ENCODE data around the gene RABGEF1.
"Not testable (repeated sequence)": the region's sequence is repeated elsewhere in the genome, so short reads cannot be mapped to it uniquely, and the experiment has no call there.

The RABGEF1 gene

GRCh38 chr7:66779669-66780409 lies 39.3 kb downstream of the RABGEF1 start:
- POLR2A ChIA-PET = interaction anchor here (0.7 kb wide), 1 partner anchor 37 kb away, joined by 4 read pairs; no protein-coding TSS in a partner anchor
- DNase-seq (ENCODE audit: low read depth, low spot score) = no peak
- CTCF ChIA-PET = interaction anchor here (1.2 kb wide), 1 partner anchor 17 kb away, joined by 3 read pairs; no protein-coding TSS in a partner anchor
- no peak for TF ChIP-seq CTCF (IDR thresholded peaks at IDR 0.05; ENCODE audit: insufficient read depth, low read length, missing control alignments)
- H3K4me3 ChIP-seq (ENCODE audit: low read depth, low read length) = no peak overlapping the region

- POLR2A ChIA-PET = no interaction called here
- TF ChIP-seq CTCF (IDR thresholded peaks at IDR 0.05; ENCODE audit: insufficient read depth, low read length, missing control alignments) = no peak
- CTCF ChIA-PET = no interaction called here
- no peak overlapping the region for H3K4me3 ChIP-seq (ENCODE audit: low read depth, low read length)
- DNase-seq (ENCODE audit: low read depth, low spot score) = no peak
Observed at GRCh38 chr7:66781408-66782090, 41.0 kb downstream of the RABGEF1 start.

GRCh38 chr7:66782875-66783274 lies 42.3 kb downstream of the RABGEF1 start:
- POLR2A ChIA-PET; DNase-seq (ENCODE audit: low read depth, low spot score): not testable (repeated sequence)

DNA sequence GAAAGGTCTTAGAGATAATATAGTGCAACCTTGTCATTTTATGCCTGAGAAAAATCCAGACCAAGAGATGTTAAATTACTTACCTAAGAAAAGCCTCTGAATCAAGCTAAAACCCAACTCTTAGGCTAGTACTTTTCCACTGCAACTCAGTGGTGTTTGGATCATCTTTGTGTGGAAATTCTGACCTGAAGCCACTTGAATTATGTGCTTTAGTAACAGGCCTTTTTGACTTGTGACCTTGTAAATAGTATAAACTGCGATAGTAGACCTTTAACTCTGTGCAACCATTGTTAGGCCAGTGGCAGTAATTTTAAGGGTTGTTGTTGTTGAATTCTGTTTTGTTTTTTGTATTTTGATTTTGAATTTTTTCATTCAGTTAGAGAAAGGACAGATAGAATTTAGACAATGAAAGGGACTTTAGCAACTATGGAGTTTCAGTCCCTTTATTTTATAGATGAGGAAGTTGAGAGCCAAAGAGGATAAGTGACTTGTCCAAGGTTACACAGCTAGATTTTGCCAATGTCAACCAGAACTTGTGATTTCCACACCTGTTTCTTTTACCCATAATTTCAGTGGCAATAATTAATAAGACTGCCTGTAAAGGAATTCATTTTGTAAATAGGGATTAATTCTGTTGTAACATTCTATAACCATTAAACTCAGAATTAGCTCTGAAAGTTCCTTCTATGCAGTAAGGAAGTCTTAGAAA lies 43.5 kb downstream of the RABGEF1 start:
- DNase-seq (ENCODE audit: low read depth, low spot score); H3K4me3 ChIP-seq (ENCODE audit: low read depth, low read length); CTCF ChIA-PET; POLR2A ChIA-PET: not testable (repeated sequence)

More at GRCh38 chr7:66782875-66783274, 42.3 kb downstream of the RABGEF1 start:
- H3K4me3 ChIP-seq (ENCODE audit: low read depth, low read length); CTCF ChIA-PET: not testable (repeated sequence)

- ChIA-PET POLR2A (interaction anchor here (0.6 kb wide), 1 partner anchor 22 kb away, joined by 3 read pairs; no protein-coding TSS in a partner anchor), CTCF (interaction anchor here (0.7 kb wide), 1 partner anchor 11 kb away, joined by 3 read pairs; no protein-coding TSS in a partner anchor)
- no peak for DNase-seq (ENCODE audit: low read depth, low spot score)
- no peak for TF ChIP-seq CTCF (IDR thresholded peaks at IDR 0.05; ENCODE audit: insufficient read depth, low read length, missing control alignments)
- H3K4me3 ChIP-seq (ENCODE audit: low read depth, low read length) = no peak overlapping the region
Observed at GRCh38 chr7:66790196-66790595, 49.7 kb downstream of the RABGEF1 start.

GRCh38 chr7:66790725-66791124 lies 50.2 kb downstream of the RABGEF1 start:
- no peak for DNase-seq (ENCODE audit: low read depth, low spot score)
- no peak for TF ChIP-seq CTCF (IDR thresholded peaks at IDR 0.05; ENCODE audit: insufficient read depth, low read length, missing control alignments)
- no peak overlapping the region for H3K4me3 ChIP-seq (ENCODE audit: low read depth, low read length)
- ChIA-PET POLR2A (interaction anchor here (0.6 kb wide), 1 partner anchor 22 kb away, joined by 3 read pairs; no protein-coding TSS in a partner anchor), CTCF (interaction anchor here (0.7 kb wide), 1 partner anchor 11 kb away, joined by 3 read pairs; no protein-coding TSS in a partner anchor)

DNA sequence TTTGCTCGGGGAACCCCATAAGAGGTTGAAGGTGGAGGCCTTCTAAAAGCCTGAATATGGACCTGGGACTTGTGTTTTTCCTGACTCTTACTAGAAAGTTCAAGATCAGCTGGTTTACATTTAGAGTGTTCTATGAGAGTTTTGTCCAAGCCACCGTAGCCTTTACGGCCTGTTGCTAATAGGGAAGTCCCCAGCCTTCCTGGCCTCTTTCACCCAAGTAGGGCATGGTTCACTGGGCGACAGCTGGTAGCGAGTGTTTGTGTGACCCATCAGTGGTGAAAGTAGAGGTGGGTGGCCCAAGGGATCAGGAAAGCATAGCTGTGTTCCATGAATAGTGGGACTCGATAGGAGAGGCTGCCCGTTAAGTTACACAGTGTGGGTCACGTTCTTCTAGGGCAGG lies 60.1 kb downstream of the RABGEF1 start:
- H3K4me3 ChIP-seq (ENCODE audit: low read depth, low read length) = no peak overlapping the region
- no peak for DNase-seq (ENCODE audit: low read depth, low spot score)
- POLR2A ChIA-PET = no interaction called here
- CTCF ChIA-PET = no interaction called here
- TF ChIP-seq CTCF (IDR thresholded peaks at IDR 0.05; ENCODE audit: insufficient read depth, low read length, missing control alignments) = no peak
